AG04450 (cell line): ENCODE results near the gene TIAM1. TPM values are rescaled to one million over a fixed set of nuclear protein-coding genes. Genes with fewer than 3 reads are reported as not detected.

ENCODE experiments used
- CTCF ChIA-PET: fragments of 300-600, 350-600 bp; formaldehyde crosslinking; extraction: SDS; loops from one replicate; lab custom pipeline; 2022; ENCODE audit warnings: antibody characterized with exemption, inconsistent platforms; lab: Charles Lee
- POLR2A ChIA-PET: fragments of 350-600 bp; formaldehyde crosslinking; extraction: SDS; loops from one replicate; lab custom pipeline; 2021; ENCODE audit warnings: antibody characterized with exemption, inconsistent platforms; lab: Yijun Ruan, JAX
- DNase-seq: peaks from one replicate; pipeline ENCODE4 v3.0.0-alpha.2; 2011; ENCODE audit warnings: low read depth, low spot score
- H3K27ac ChIP-seq: one replicate; pipeline ENCODE4 v1.5.1; 2012; ENCODE audit warnings: low read depth, low read length, control low read depth
- H3K27me3 ChIP-seq: one replicate; pipeline ENCODE4 v1.6.0; 2012; ENCODE audit warnings: low read length; ENCODE audit not compliant: control insufficient read depth, insufficient read depth
- H3K4me3 ChIP-seq: 2 replicates; pipeline ENCODE4 v1.5.1; 2011; ENCODE audit warnings: mild to moderate bottlenecking, low read depth, low read length, control low read depth
- H3K9me3 ChIP-seq: 2 replicates; pipeline ENCODE4 v1.5.1; 2012; ENCODE audit warnings: low read length; ENCODE audit not compliant: control insufficient read depth, insufficient read depth
- polyA plus RNA-seq: library from polyadenylated mRNA; depleted of rRNA; stranded (reverse); fragments of >200 nt; gene quantifications from 2 replicates; pipeline ENCODE4 v1.2.3, GENCODE V29; 2011
- TF ChIP-seq, protein P1 (sequence below): IDR thresholded peaks from 2 replicates; pipeline ENCODE4 v1.5.1; 2011; ENCODE audit warnings: low read depth, low read length, control low read depth, inconsistent platforms

The TIAM1 gene
- polyA plus RNA-seq, 1 experiment = 2.1 TPM

- POLR2A ChIA-PET = no interaction called here
- TF ChIP-seq, protein P1, sequence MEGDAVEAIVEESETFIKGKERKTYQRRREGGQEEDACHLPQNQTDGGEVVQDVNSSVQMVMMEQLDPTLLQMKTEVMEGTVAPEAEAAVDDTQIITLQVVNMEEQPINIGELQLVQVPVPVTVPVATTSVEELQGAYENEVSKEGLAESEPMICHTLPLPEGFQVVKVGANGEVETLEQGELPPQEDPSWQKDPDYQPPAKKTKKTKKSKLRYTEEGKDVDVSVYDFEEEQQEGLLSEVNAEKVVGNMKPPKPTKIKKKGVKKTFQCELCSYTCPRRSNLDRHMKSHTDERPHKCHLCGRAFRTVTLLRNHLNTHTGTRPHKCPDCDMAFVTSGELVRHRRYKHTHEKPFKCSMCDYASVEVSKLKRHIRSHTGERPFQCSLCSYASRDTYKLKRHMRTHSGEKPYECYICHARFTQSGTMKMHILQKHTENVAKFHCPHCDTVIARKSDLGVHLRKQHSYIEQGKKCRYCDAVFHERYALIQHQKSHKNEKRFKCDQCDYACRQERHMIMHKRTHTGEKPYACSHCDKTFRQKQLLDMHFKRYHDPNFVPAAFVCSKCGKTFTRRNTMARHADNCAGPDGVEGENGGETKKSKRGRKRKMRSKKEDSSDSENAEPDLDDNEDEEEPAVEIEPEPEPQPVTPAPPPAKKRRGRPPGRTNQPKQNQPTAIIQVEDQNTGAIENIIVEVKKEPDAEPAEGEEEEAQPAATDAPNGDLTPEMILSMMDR = no peak
- no peak overlapping the region for H3K4me3 ChIP-seq
- H3K27me3 ChIP-seq = no peaks in the 10 kb centered on the region
- no peak overlapping the region for H3K27ac ChIP-seq
- CTCF ChIA-PET = interaction anchor here (0.7 kb wide), 1 partner anchor 19 kb away, joined by 3 read pairs; no protein-coding TSS in a partner anchor
- H3K9me3 ChIP-seq = no peaks in the 10 kb centered on the region; the same call in 1 of the 2 replicates
- peak; percentile 7 for DNase-seq
Observed at GRCh38 chr21:31136891-31137290, 207.2 kb downstream of the TIAM1 start.

GRCh38 chr21:31135531-31136184 lies 208.4 kb downstream of the TIAM1 start:
- no peaks in the 10 kb centered on the region for H3K9me3 ChIP-seq
- TF ChIP-seq, protein P1 = no peak
- no peak overlapping the region for H3K4me3 ChIP-seq
- POLR2A ChIA-PET = no interaction called here
- no peak for DNase-seq
- no peaks in the 10 kb centered on the region for H3K27me3 ChIP-seq
- CTCF ChIA-PET = interaction anchor here (0.6 to 1.4 kb wide), 2 partner anchors 8 to 78 kb away, joined by 3 read pairs; no protein-coding TSS in a partner anchor
- no peak overlapping the region for H3K27ac ChIP-seq

DNA sequence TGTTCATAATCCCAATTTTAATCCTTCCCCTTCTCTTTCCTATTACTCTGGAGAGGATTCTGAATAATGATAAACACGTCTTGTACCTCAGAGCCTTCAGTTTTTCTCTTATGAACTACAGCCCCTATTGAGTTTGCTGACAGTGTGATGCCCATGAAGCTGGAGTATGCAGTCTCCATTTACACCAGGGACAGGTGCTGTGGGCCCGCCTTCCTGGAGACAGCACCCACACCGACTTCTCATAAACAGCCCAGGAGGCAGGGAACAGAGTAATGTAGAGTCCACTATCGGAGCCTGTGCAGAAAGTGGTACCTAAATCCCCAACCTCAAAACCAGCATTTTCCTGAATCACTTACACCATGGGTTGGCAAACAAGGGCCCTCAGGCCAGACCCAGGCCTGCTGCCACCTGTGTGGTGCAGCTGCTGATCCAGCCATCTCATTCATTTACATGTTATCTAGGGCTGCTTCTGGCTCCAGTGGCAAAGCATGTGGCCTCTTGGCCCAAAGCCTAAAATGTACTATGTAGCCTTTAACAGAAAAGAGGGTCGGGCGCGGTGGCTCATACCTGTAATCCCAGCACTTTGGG lies 210.7 kb downstream of the TIAM1 start:
- H3K4me3 ChIP-seq = no peak overlapping the region
- no peaks in the 10 kb centered on the region for H3K9me3 ChIP-seq
- H3K27ac ChIP-seq = no peak overlapping the region
- no peak for DNase-seq
- no peaks in the 10 kb centered on the region for H3K27me3 ChIP-seq
- ChIA-PET CTCF (no interaction called here), POLR2A (no interaction called here)
- TF ChIP-seq, protein P1 = no peak

- POLR2A ChIA-PET = no interaction called here
- Histone ChIP-seq H3K4me3 (no peak overlapping the region), H3K9me3 (no peaks in the 10 kb centered on the region), H3K27me3 (no peaks in the 10 kb centered on the region), H3K27ac (no peak overlapping the region)
- CTCF ChIA-PET = interaction anchor here (1.0 kb wide), 1 partner anchor 48 kb away, joined by 4 read pairs; no protein-coding TSS in a partner anchor
- no peak for DNase-seq
- TF ChIP-seq, protein P1 = no peak
Observed at GRCh38 chr21:31132574-31133242, 211.4 kb downstream of the TIAM1 start.
